Measurements from ENCODE around the gene EFNA3. TPM values are rescaled to one million over a fixed set of nuclear protein-coding genes. Genes with fewer than 3 reads are reported as not detected.

EFNA3 gene
- total RNA-seq, 1 experiment from 2014 or later = 12.5 TPM

GRCh38 chr1:155064832-155065429 is 13.7 kb upstream of the EFNA3 start (continued):
- TF ChIP-seq NFYB (CRISPR knock-in tag; conservative IDR thresholded peaks at IDR 0.05; ENCODE audit: low read depth) (no peak), CTCF (IDR thresholded peaks at IDR 0.05) (no peak), JUN (CRISPR knock-in tag; IDR thresholded peaks at IDR 0.05) (no peak)

GRCh38 chr1:155066777-155067176 is 11.9 kb upstream of the EFNA3 start:
- CTCF ChIA-PET = interaction anchor here (0.9 to 2.1 kb wide), 2 partner anchors 18 to 25 kb away, joined by 3 to 12 read pairs; no protein-coding TSS in a partner anchor
- DNase-seq (ENCODE audit: low spot score) = no peak
- POLR2A ChIA-PET = no interaction called here
- H3K4me1 Mint-ChIP-seq = peaks cover 32% of the 10 kb centered on the region
- peaks cover 4% of the 10 kb centered on the region for H3K27me3 Mint-ChIP-seq (ENCODE audit: low read depth)
- H3K27ac Mint-ChIP-seq = no peak overlapping the region
- no peak for ATAC-seq
- H3K9me3 Mint-ChIP-seq = no peaks in the 10 kb centered on the region
- H3K36me3 Mint-ChIP-seq = peaks cover 24% of the 10 kb centered on the region
- H3K4me3 Mint-ChIP-seq = no peak overlapping the region
- TF ChIP-seq AFF4 (CRISPR knock-in tag; IDR thresholded peaks at IDR 0.05; ENCODE audit: borderline replicate concordance) = no peak
- no peak for TF ChIP-seq ZNF416 (CRISPR knock-in tag; IDR thresholded peaks at IDR 0.05)
- no peak for TF ChIP-seq ZNF263 (CRISPR knock-in tag; IDR thresholded peaks at IDR 0.05; ENCODE audit: low read depth)
- no peak for TF ChIP-seq ZNF425 (CRISPR knock-in tag; conservative IDR thresholded peaks at IDR 0.05)
- TF ChIP-seq HMGXB4 (CRISPR knock-in tag; IDR thresholded peaks at IDR 0.05) = no peak
- no peak for TF ChIP-seq ZNF532 (CRISPR knock-in tag; IDR thresholded peaks at IDR 0.05; ENCODE audit: borderline replicate concordance)
- no peak for TF ChIP-seq NR2C2 (CRISPR knock-in tag; IDR thresholded peaks at IDR 0.05)
- no peak for TF ChIP-seq NFYB (CRISPR knock-in tag; conservative IDR thresholded peaks at IDR 0.05; ENCODE audit: low read depth)
- no peak for TF ChIP-seq FOXK1 (CRISPR knock-in tag; IDR thresholded peaks at IDR 0.05)
- TF ChIP-seq ZSCAN18 (CRISPR knock-in tag; IDR thresholded peaks at IDR 0.05) = no peak
- no peak for TF ChIP-seq ATF2 (CRISPR knock-in tag; IDR thresholded peaks at IDR 0.05; ENCODE audit: borderline replicate concordance, low read depth)
- no peak for TF ChIP-seq TEAD4 (CRISPR knock-in tag; IDR thresholded peaks at IDR 0.05)
- TF ChIP-seq E2F4 (CRISPR knock-in tag; IDR thresholded peaks at IDR 0.05; ENCODE audit: borderline replicate concordance, low read depth) = no peak
- TF ChIP-seq TCF7 (CRISPR knock-in tag; IDR thresholded peaks at IDR 0.05; ENCODE audit: low read depth) = no peak
